SK-N-SH treated with all-trans-retinoic acid at 6 μM for 48 hours (cell line): ENCODE data around the gene RAD51B.

Source experiments
- ATAC-seq: fragments of 200-7000 bp; cut with Tn5 transposase; 3 replicates; pipeline ENCODE4 v1.9.1; 2020; ENCODE audit warnings: mild to moderate bottlenecking, moderate library complexity
- CREB5 ChIP-seq: fragments of 250-450 bp; sonication (Bioruptor Pico); IDR thresholded peaks from 2 replicates; pipeline ENCODE4 v1.5.1; 2020; ENCODE audit warnings: low read depth, mild to moderate bottlenecking, moderate library complexity
- CSDC2 ChIP-seq: fragments of 250-450 bp; sonication (Bioruptor Pico); IDR thresholded peaks from 2 replicates; pipeline ENCODE4 v1.5.0; 2020; ENCODE audit warnings: mild to moderate bottlenecking, moderate library complexity
- ESRRG ChIP-seq: fragments of 250-450 bp; sonication (Bioruptor Pico); IDR thresholded peaks from 2 replicates; pipeline ENCODE4 v1.6.1; 2021; ENCODE audit warnings: mild to moderate bottlenecking
- ISL1 ChIP-seq: fragments of 250-450 bp; sonication (Bioruptor Pico); IDR thresholded peaks from 2 replicates; pipeline ENCODE4 v2.1.2; 2022; ENCODE audit warnings: mild to moderate bottlenecking, moderate library complexity
- OSR1 ChIP-seq: fragments of 250-450 bp; sonication (Bioruptor Pico); IDR thresholded peaks from 2 replicates; pipeline ENCODE4 v1.8.0; 2022; ENCODE audit warnings: moderate library complexity, mild to moderate bottlenecking, inconsistent platforms
- PATZ1 ChIP-seq: fragments of 250-450 bp; sonication (Bioruptor Pico); IDR thresholded peaks from 2 replicates; pipeline ENCODE4 v1.8.0; 2020; ENCODE audit warnings: mild to moderate bottlenecking, moderate library complexity, borderline replicate concordance
- POU6F1 ChIP-seq: fragments of 250-450 bp; sonication (Bioruptor Pico); IDR thresholded peaks from 2 replicates; pipeline ENCODE4 v1.8.0; 2021; ENCODE audit warnings: low read depth, mild to moderate bottlenecking, moderate library complexity, borderline replicate concordance
- PPARA ChIP-seq: fragments of 250-450 bp; sonication (Bioruptor Pico); IDR thresholded peaks from 2 replicates; pipeline ENCODE4 v1.5.0; 2020; ENCODE audit warnings: mild to moderate bottlenecking, borderline replicate concordance
- SNAI2 ChIP-seq: fragments of 250-450 bp; sonication (Bioruptor Pico); IDR thresholded peaks from 2 replicates; pipeline ENCODE4 v1.5.0; 2020; ENCODE audit warnings: mild to moderate bottlenecking, moderate library complexity
- TCF4 ChIP-seq: fragments of 250-450 bp; sonication (Bioruptor Pico); IDR thresholded peaks from 2 replicates; pipeline ENCODE4 v1.8.0; 2021; ENCODE audit warnings: mild to moderate bottlenecking, moderate library complexity, borderline replicate concordance
- TSHZ2 ChIP-seq: fragments of 250-450 bp; sonication (Bioruptor Pico); IDR thresholded peaks from 2 replicates; pipeline ENCODE4 v1.5.0; 2020; ENCODE audit warnings: mild to moderate bottlenecking, moderate library complexity
- ZFP30 ChIP-seq: fragments of 450-650 bp; formaldehyde crosslinking; IDR thresholded peaks from 2 replicates; pipeline ENCODE4 v1.5.0; 2022; ENCODE audit warnings: mild to moderate bottlenecking, moderate library complexity
- ZNF565 ChIP-seq: fragments of 450-650 bp; formaldehyde crosslinking; conservative IDR thresholded peaks from 2 replicates; pipeline ENCODE4 v1.5.0; 2020; ENCODE audit warnings: low read depth, mild to moderate bottlenecking, moderate library complexity
- ZNF70 ChIP-seq: fragments of 450-650 bp; formaldehyde crosslinking; IDR thresholded peaks from 2 replicates; pipeline ENCODE4 v1.5.0; 2020; ENCODE audit warnings: mild to moderate bottlenecking, moderate library complexity
- ZNF8 ChIP-seq: fragments of 450-650 bp; formaldehyde crosslinking; IDR thresholded peaks from 2 replicates; pipeline ENCODE4 v1.5.0; 2020; ENCODE audit warnings: mild to moderate bottlenecking, moderate library complexity

Gene RAD51B

GRCh38 chr14:68726093-68726695, 906.6 kb downstream of the RAD51B start:
- TF ChIP-seq PATZ1 (CRISPR knock-in tag) (no peak), CSDC2 (CRISPR knock-in tag) (no peak), ESRRG (no peak), ZFP30 (CRISPR knock-in tag) (no peak), ISL1 (CRISPR knock-in tag) (no peak), ZNF70 (CRISPR knock-in tag) (no peak), ZNF8 (no peak), POU6F1 (CRISPR knock-in tag) (no peak), TCF4 (CRISPR knock-in tag) (no peak), OSR1 (CRISPR knock-in tag) (no peak), SNAI2 (CRISPR knock-in tag) (no peak), TSHZ2 (CRISPR knock-in tag) (no peak), CREB5 (CRISPR knock-in tag) (no peak)
- ATAC-seq: no peak

- ATAC-seq: no peak
- TF ChIP-seq PATZ1 (CRISPR knock-in tag): no peak
- TF ChIP-seq ZNF565 (CRISPR knock-in tag): no peak
- TF ChIP-seq PPARA (CRISPR knock-in tag): no peak
- TF ChIP-seq TSHZ2 (CRISPR knock-in tag): no peak
- no peak for TF ChIP-seq CSDC2 (CRISPR knock-in tag)
- no peak for TF ChIP-seq POU6F1 (CRISPR knock-in tag)
- no peak for TF ChIP-seq ISL1 (CRISPR knock-in tag)
Measured at GRCh38 chr14:68727315-68728047, 907.9 kb downstream of the RAD51B start.
